Spleen (tissue), 7 donors: ENCODE data around the gene GRIK1.

ENCODE experiments used
- CTCF ChIP-seq, 11 experiments: fragments of 200-600 bp in 7 of 11; fragments of 450-650 bp in 4 of 11; sonication (generic) in 4 of 11; IDR thresholded peaks in 8 of 11; conservative IDR thresholded peaks in 3 of 11; 1 replicate in 7 of 11; 2 replicates in 4 of 11; pipeline versions ENCODE4 v1.4.0 to v1.8.0; 2016 to 2021; ENCODE audit warnings: antibody characterized with exemption in 11 of 11, inconsistent platforms in 4 of 11, mild to moderate bottlenecking in 1 of 11
- POLR2A ChIP-seq, 3 donors: fragments of 450-650 bp; IDR thresholded peaks; one replicate each; pipeline ENCODE4 v1.5.1; 2017; ENCODE audit warnings: antibody characterized with exemption in 3 of 3, mild to moderate bottlenecking in 1 of 3
- POLR2AphosphoS5 ChIP-seq, 3 donors: sonication (generic); formaldehyde crosslinking; IDR thresholded peaks; one replicate each; pipeline ENCODE4 v1.5.1; 2017; ENCODE audit warnings: antibody characterized with exemption in 3 of 3
- donor health status: DM: no; HTN: no; CAD: no; lungs with moderate emphysema.
- donor health status: DM: no; HTN: no; CAD: no.
- donor health status: DM: no; HTN: no; CAD: no.

GRCh38 chr21:29940991-29941390 lies 1.2 kb upstream of the GRIK1 start:
- TF ChIP-seq CTCF (IDR thresholded peaks at IDR 0.05 in 8 of 11, conservative IDR thresholded peaks at IDR 0.05 in 3 of 11): no peak
- TF ChIP-seq POLR2A (IDR thresholded peaks at IDR 0.05): no peak
- no peak for TF ChIP-seq POLR2AphosphoS5 (IDR thresholded peaks at IDR 0.05)
